Hepatocyte (in vitro differentiated cells): ENCODE results near the gene USH2A. TPM values are rescaled to one million over a fixed set of nuclear protein-coding genes. Genes with fewer than 3 reads are reported as not detected.

ENCODE experiments used
- DNase-seq: peaks from one replicate; pipeline ENCODE4 v3.0.0-alpha.2; 2016; ENCODE audit warnings: low spot score
- H2AFZ ChIP-seq: fragments of 200-600 bp; sonication (generic); 2 replicates; pipeline ENCODE4 v1.6.0; 2016; ENCODE audit warnings: antibody characterized with exemption, mild to moderate bottlenecking
- H3K27ac ChIP-seq: fragments of 200-600 bp; sonication (generic); 2 replicates; pipeline ENCODE4 v1.5.1; 2016; ENCODE audit warnings: mild to moderate bottlenecking
- H3K27me3 ChIP-seq: fragments of 200-600 bp; sonication (generic); 2 replicates; pipeline ENCODE4 v1.6.1; 2016
- H3K36me3 ChIP-seq: fragments of 200-600 bp; sonication (generic); replicated peaks from 2 replicates; pipeline ENCODE4 v1.5.1; 2016; ENCODE audit warnings: low read depth; ENCODE audit not compliant: insufficient read depth
- H3K4me1 ChIP-seq: fragments of 200-600 bp; sonication (generic); 2 replicates; pipeline ENCODE4 v1.5.1; 2016; ENCODE audit warnings: mild to moderate bottlenecking, moderate library complexity; ENCODE audit not compliant: insufficient read depth
- H3K4me2 ChIP-seq: fragments of 200-600 bp; sonication (generic); 2 replicates; pipeline ENCODE4 v1.6.0; 2016
- H3K4me3 ChIP-seq: fragments of 200-600 bp; sonication (generic); 2 replicates; pipeline ENCODE4 v1.5.1; 2016; ENCODE audit warnings: mild to moderate bottlenecking
- H3K79me2 ChIP-seq: fragments of 200-600 bp; sonication (generic); 2 replicates; pipeline ENCODE4 v1.6.0; 2017; ENCODE audit warnings: mild to moderate bottlenecking
- H3K9me2 ChIP-seq: fragments of 200-600 bp; sonication (generic); replicated peaks from 2 replicates; pipeline ENCODE4 v1.6.0; 2017; ENCODE audit warnings: mild to moderate bottlenecking; ENCODE audit not compliant: insufficient read depth
- H3K9me3 ChIP-seq: fragments of 200-600 bp; sonication (generic); 2 replicates; pipeline ENCODE4 v1.5.1; 2016; ENCODE audit warnings: low read depth, mild to moderate bottlenecking
- H4K20me1 ChIP-seq: fragments of 200-600 bp; sonication (generic); 2 replicates; pipeline ENCODE4 v1.6.0; 2016; ENCODE audit warnings: mild to moderate bottlenecking; ENCODE audit not compliant: insufficient read depth, poor library complexity, severe bottlenecking
- EZH2 ChIP-seq: fragments of 200-600 bp; sonication (generic); IDR thresholded peaks from 2 replicates; pipeline ENCODE4 v1.6.1; 2016; ENCODE audit warnings: antibody characterized with exemption, mild to moderate bottlenecking, borderline replicate concordance
- EZH2phosphoT487 ChIP-seq: fragments of 200-600 bp; sonication (generic); IDR thresholded peaks from one replicate; pipeline ENCODE4 v1.6.1; 2018; ENCODE audit warnings: antibody characterized with exemption, mild to moderate bottlenecking, low read depth, moderate library complexity; ENCODE audit not compliant: unreplicated experiment, severe bottlenecking
- WGBS: methylation state at CpG from one replicate; pipeline ENCODE4 v1.1.6; 2016; ENCODE audit warnings: low lambda C conversion rate; ENCODE audit errors: missing lambda C conversion rate; 5-methylcytosine and 5-hydroxymethylcytosine counted together
- polyA plus RNA-seq: library from polyadenylated mRNA; unstranded; fragments of >200 nt; fragmentation: Nextera tagmentation; extraction: Ambion mirVana; gene quantifications from 2 replicates; pipeline ENCODE4 v1.2.1, GENCODE V29; 2016
- total RNA-seq: library from RNA; depleted of rRNA; stranded (reverse); fragments of >200 nt; gene quantifications from 2 replicates; pipeline ENCODE4 v1.2.3, GENCODE V29; 2014
- TF ChIP-seq, protein P1 (sequence below): fragments of 200-600 bp; sonication (generic); IDR thresholded peaks from 2 replicates; pipeline ENCODE4 v1.5.1; 2016; ENCODE audit warnings: antibody characterized with exemption, mild to moderate bottlenecking; ENCODE audit not compliant: poor library complexity

USH2A gene
- total and polyA plus RNA-seq, 2 experiments from 2014 or later = 0.07 TPM; not detected in 1

DNA sequence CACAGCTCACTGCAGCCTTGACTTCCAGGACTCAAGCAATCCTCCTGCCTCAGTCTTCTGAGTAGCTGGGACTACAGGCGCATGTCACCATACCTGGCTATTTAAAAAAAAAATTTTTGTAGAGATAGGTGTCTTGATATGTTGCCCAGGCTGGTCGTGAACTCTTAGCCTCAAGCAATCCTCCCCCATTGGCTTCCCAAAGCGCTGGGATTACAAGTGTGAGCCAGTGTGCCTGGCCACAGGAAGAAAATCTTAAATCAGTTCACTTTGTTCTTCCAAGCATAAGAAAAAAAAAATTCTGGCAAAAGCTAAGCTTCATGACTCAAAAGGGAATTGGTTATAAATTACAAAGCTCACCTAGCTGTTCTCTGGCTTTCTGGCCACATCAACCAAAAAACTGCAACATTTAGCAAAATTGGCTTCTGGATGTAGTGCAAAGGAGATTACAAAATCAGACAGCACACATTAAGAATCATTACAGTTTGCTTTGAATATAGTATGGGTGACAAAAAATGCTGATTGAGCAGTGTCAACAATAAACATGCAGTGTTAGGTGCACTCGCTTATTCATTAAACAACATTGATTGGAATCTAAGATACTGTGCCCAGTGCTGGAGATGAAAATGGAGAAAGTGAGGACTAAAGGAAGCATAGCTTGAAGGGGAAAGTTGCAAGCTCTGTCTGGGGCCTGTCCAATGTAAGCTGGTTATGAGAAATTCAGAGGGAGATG is 779.5 kb downstream of the USH2A start:
- H3K9me3 ChIP-seq = no peaks in the 10 kb centered on the region
- peaks cover 3% of the 10 kb centered on the region for H3K9me2 ChIP-seq
- no peaks in the 10 kb centered on the region for H4K20me1 ChIP-seq
- 86% methylated on average over 4 of the region's 4 CpGs for WGBS
- H3K4me3 ChIP-seq = no peak overlapping the region
- no peak for TF ChIP-seq EZH2phosphoT487
- TF ChIP-seq, protein P1, sequence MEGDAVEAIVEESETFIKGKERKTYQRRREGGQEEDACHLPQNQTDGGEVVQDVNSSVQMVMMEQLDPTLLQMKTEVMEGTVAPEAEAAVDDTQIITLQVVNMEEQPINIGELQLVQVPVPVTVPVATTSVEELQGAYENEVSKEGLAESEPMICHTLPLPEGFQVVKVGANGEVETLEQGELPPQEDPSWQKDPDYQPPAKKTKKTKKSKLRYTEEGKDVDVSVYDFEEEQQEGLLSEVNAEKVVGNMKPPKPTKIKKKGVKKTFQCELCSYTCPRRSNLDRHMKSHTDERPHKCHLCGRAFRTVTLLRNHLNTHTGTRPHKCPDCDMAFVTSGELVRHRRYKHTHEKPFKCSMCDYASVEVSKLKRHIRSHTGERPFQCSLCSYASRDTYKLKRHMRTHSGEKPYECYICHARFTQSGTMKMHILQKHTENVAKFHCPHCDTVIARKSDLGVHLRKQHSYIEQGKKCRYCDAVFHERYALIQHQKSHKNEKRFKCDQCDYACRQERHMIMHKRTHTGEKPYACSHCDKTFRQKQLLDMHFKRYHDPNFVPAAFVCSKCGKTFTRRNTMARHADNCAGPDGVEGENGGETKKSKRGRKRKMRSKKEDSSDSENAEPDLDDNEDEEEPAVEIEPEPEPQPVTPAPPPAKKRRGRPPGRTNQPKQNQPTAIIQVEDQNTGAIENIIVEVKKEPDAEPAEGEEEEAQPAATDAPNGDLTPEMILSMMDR = no peak
- no peak for TF ChIP-seq EZH2
- H2AFZ ChIP-seq = no peak overlapping the region
- H3K36me3 ChIP-seq = no peaks in the 10 kb centered on the region
- H3K27me3 ChIP-seq = no peaks in the 10 kb centered on the region
- H3K79me2 ChIP-seq = no peaks in the 10 kb centered on the region
- H3K4me2 ChIP-seq = no peak overlapping the region
- H3K4me1 ChIP-seq = no peaks in the 10 kb centered on the region
- H3K27ac ChIP-seq = no peak overlapping the region
- no peak for DNase-seq

DNA sequence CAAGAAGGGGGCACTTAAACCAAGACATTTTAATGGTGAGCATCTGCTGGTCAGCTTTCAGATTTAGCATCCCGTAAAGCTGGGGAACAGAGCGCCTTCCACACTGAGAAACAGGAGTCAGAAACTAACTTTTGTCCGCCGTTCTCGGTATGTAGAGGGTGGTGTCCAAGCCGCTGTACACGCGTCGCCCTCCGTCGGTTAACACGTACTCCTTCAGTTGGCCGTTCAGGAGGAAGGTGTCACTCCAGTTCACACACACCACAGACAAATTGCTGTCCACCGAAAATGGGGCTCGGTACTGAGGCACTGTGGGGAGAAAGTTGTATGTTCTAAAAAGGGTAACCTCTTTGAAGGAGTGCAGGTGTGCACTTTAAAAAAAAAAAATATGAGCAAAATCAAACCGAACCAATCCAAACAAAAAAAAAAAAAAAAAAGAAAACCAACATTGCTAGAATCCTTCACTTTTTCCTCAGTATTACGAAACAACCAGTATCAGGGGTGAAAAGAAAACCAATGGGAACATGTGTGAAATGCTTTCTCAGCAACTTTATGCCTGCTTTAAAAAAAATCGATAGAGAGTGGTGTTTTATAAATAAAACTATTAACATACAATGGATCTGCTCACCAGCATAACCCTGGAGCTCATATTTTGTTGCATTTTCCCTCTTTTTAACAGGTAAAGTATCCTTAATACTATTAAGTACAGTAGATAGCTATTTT is 782.7 kb downstream of the USH2A start:
- H3K27ac ChIP-seq = no peak overlapping the region
- no peak overlapping the region for H3K4me3 ChIP-seq
- 96% methylated on average over 18 of the region's 18 CpGs for WGBS
- no peak for DNase-seq
- no peaks in the 10 kb centered on the region for H3K27me3 ChIP-seq
- H3K9me3 ChIP-seq = no peaks in the 10 kb centered on the region
- no peaks in the 10 kb centered on the region for H3K36me3 ChIP-seq
- no peak overlapping the region for H2AFZ ChIP-seq
- no peaks in the 10 kb centered on the region for H3K79me2 ChIP-seq
- TF ChIP-seq EZH2phosphoT487 (no peak), EZH2 (no peak)
- TF ChIP-seq, protein P1 = no peak
- H4K20me1 ChIP-seq = no peaks in the 10 kb centered on the region
- H3K9me2 ChIP-seq = peaks cover 3% of the 10 kb centered on the region
- peaks cover 19% of the 10 kb centered on the region for H3K4me1 ChIP-seq
- H3K4me2 ChIP-seq = no peak overlapping the region

DNA sequence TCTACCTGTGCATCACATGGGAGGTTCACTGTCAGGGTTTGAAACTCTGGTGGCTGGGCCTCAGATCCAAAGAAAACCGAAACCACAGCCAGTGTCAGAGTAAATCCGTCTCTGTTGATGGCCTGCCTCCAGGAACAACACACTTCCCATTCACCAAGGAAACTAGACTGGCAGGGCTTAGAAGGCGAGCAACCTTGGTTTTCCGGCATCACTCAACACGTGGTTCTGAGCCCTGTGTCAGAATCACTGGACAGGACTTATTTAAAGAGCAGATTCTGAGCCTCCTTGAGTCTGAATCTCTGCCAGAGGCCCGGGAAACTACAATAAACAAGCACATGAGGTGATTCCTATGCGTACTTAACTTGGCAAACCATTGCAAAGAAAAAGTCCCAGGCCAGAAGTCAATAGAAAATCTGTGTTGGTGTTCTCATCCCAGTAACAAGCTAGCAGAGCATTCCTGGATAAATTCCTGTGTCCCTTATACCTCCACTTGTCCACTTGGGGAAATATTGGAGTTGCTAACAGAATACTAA is 786.1 kb downstream of the USH2A start:
- Histone ChIP-seq H3K27me3 (no peaks in the 10 kb centered on the region), H3K4me3 (no peak overlapping the region), H3K79me2 (no peaks in the 10 kb centered on the region), H3K9me3 (no peaks in the 10 kb centered on the region), H3K27ac (peak overlapping the region; percentile 86), H3K36me3 (no peaks in the 10 kb centered on the region), H2AFZ (peak overlapping the region; percentile 31), H3K4me1 (peaks cover 27% of the 10 kb centered on the region), H4K20me1 (no peaks in the 10 kb centered on the region), H3K9me2 (no peaks in the 10 kb centered on the region), H3K4me2 (peak overlapping the region; percentile 46)
- TF ChIP-seq, protein P1 = no peak
- TF ChIP-seq EZH2phosphoT487 = no peak
- TF ChIP-seq EZH2 = no peak
- DNase-seq = peak; percentile 13
- WGBS = 75% methylated on average over 7 of the region's 7 CpGs
